ENCODE data around the gene AKAP14.
A peak's percentile ranks its signal among the peaks of the same experiment; 100 is the strongest.
"Not testable (repeated sequence)": the region's sequence is repeated elsewhere in the genome, so short reads cannot be mapped to it uniquely, and the experiment has no call there.

AKAP14 gene

GRCh38 chrX:119935215-119935874, 39.7 kb downstream of the AKAP14 start:
- no peak for DNase-seq

GRCh38 chrX:119941336-119941735, 45.6 kb downstream of the AKAP14 start:
- DNase-seq = no peak

- no peak for DNase-seq
Observed at GRCh38 chrX:119942173-119942819, 46.6 kb downstream of the AKAP14 start.

DNA sequence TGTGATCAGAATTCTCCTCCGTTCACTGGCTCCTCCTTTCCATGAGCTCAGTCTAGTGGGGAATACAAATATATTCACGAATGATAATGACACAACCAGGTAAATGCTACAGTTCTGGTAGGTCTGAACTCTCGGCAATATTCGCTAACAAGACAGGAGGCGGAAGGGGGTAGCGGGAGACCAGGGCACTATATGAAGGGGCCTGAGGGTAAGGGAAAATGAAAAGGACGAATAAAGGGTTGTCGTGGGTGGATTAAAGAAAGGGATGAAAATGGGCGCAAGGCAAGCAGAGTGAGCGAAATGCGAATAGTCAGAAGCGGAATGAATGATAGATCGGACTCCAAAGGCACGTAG, 47.1 kb downstream of the AKAP14 start:
- no peak for DNase-seq

DNA sequence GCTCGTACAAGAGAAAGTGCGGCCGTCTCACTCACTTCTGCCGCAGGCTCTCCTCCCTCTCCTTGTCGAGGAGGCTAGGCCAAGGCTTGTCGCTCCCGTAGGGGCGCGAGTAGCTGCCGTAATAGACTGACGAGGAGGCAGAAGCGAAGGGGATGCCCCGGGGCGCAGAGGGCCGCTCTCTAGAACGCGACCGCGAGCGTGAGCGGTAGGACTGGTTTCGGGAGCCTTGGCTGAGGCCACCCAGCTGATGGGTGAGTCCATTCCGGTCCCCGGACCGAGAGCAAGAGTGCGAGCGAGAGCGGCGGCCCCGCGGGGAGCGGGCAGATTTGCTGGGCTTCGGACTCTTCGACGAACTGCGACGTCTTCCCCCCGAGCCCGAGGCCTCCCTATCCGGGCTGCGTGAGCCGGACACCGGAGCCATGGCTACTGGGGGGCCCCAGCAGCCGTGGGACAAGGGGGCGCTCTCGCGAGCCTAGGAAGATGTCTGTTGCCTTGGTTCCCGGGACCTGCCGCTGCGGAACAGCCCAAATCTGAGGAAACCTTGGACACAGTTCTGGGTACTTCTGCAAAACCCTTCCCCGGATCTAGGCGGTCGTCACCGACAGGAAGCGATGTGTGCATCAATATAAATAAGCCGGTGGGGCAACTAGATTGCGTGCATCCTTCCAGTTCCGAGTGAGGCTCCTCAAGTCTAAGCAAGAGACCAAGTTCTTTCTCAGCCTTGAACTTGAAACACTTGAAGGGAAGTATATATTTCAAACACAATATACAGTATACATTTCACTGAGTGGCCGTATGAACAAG, 47.7 kb downstream of the AKAP14 start, which contains the start of gene NKAP:
NKAP (minus strand) TSS at position 567 of the 804 bp plus-strand sequence; CDS start at position 421, 146 bp downstream.
- DNase-seq = peak; percentile 64

GRCh38 chrX:119945481-119945880, 49.8 kb downstream of the AKAP14 start:
- DNase-seq = no peak

- DNase-seq = no peak
Observed at GRCh38 chrX:119948381-119948780, 52.7 kb downstream of the AKAP14 start.

DNA sequence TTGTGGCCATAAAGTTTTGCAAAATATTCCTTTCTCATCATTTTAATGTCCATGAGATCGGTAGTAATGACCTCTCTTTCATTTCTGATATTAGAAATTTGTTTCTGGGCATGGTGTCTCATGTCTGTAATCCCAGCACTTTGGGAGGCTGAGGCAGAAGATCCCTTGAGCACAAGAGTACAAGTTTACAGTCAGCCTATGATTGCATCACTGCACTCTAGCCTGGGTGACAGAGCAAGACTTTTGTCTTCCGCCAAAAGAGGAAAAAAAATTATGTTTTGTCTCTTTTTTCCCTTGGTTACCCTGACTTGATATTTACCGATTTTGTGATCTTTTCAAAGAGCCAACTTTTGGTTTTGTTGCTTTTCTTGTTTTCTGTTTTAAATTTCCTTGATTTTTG, 58.7 kb downstream of the AKAP14 start:
- DNase-seq = no peak

- peak; percentile 9 for DNase-seq
Observed at GRCh38 chrX:119955807-119956570, 60.3 kb downstream of the AKAP14 start.

DNA sequence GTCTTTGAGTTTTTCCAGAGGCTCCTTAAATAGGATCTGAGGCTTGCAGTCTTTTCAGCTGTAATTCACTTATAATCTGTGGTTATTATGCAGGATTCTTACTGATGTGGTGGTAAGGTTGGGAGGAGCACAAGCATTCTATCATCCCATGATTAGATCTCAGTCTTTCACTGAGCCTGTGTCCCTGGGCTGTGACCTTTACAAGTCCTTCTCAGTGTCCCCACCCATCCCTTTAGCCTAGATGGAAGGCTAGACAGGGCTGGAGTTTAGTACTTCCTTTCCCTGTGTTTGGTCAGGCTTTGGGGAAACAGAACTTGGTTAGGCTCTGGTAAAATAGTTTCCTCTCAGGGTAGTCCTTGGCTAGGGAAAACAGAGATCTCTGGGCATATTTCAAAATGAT, 64.9 kb downstream of the AKAP14 start:
- no peak for DNase-seq

DNA sequence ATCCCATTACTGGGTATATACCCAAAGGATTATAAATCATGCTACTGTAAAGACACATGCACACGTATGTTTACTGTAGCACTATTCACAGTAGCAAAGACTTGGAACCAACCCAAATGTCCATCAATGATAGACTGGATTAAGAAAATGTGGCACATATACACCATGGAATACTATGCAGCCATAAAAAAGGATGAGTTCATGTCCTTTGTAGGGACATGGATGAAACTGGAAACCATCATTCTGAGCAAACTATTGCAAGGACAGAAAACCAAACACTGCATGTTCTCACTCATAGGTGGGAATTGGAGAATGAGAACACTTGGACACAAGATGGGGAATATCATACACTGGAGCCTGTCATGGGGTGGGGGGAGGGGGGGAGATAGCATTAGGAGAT, 71.1 kb downstream of the AKAP14 start:
- DNase-seq = not testable (repeated sequence)
